Measurements from ENCODE around the gene CARD19. TPM values are rescaled to one million over a fixed set of nuclear protein-coding genes. Genes with fewer than 3 reads are reported as not detected.
"Not testable (repeated sequence)": the region's sequence is repeated elsewhere in the genome, so short reads cannot be mapped to it uniquely, and the experiment has no call there.

CARD19 gene
- total and polyA plus RNA-seq, 11 donors = 24.2 to 46.2 (median 30.5) TPM

GRCh38 chr9:93100276-93100636 is 4.2 kb downstream of the CARD19 start:
- H3K27ac ChIP-seq = peak overlapping the region in 1 of 12 donors; percentile 98
- ATAC-seq (no peak), DNase-seq (peak in 1 of 5 donors; percentile 23)
- H3K36me3 ChIP-seq = no peaks in the 10 kb centered on the region
- H3K9me3 ChIP-seq = peaks cover 0 to 13% (median 2%) of the 10 kb centered on the region in 12 donors
- H3K4me1 ChIP-seq = peaks cover 7 to 44% (median 31%) of the 10 kb centered on the region in 12 donors
- intact Hi-C loops (cut with DNase I) = loop anchor here in 3 of 10 donors (10.0 kb wide), 3 partner anchors 95 to 345 kb away; no protein-coding TSS in a partner anchor
- 95 to 97% (median 96%) methylated on average over 8 of the region's 8 CpGs for WGBS, 4 donors
- TF ChIP-seq POLR2A (IDR thresholded peaks at IDR 0.05) (no peak), CTCF (IDR thresholded peaks at IDR 0.05) (no peak)
- H3K4me3 ChIP-seq = no peak overlapping the region
- no peaks in the 10 kb centered on the region for H3K27me3 ChIP-seq

GRCh38 chr9:93101086-93101485 is 5.1 kb downstream of the CARD19 start:
- H3K36me3 ChIP-seq, ATAC-seq, H3K27ac ChIP-seq, H3K4me3 ChIP-seq, H3K27me3 ChIP-seq: not testable (repeated sequence)
- Histone ChIP-seq H3K9me3 (peaks cover 0 to 13% (median 2%) of the 10 kb centered on the region in 12 donors), H3K4me1 (peaks cover 7 to 51% (median 31%) of the 10 kb centered on the region in 12 donors)
- 89 to 98% (median 96%) methylated on average over 11 of the region's 11 CpGs for WGBS, 4 donors
- intact Hi-C loops (cut with DNase I) = loop anchor here in 3 of 10 donors (10.0 kb wide), 3 partner anchors 96 to 344 kb away; no protein-coding TSS in a partner anchor
- DNase-seq = peak in 2 of 5 donors; percentile 5 to 9

GRCh38 chr9:93105620-93106019 is 9.6 kb downstream of the CARD19 start:
- DNase-seq (no peak), ATAC-seq (no peak)
- no peak for TF ChIP-seq CTCF (IDR thresholded peaks at IDR 0.05)
- TF ChIP-seq POLR2A (IDR thresholded peaks at IDR 0.05) = no peak
- intact Hi-C loops (cut with DNase I) = loop anchor here in 4 of 10 donors (2.0 to 10.0 kb wide), 8 partner anchors 101 to 339 kb away; no protein-coding TSS in a partner anchor
- 51 to 89% (median 70%) methylated on average over 1 of the region's 1 CpG for whole genome bisulfite sequencing, 4 donors
- H3K27me3 ChIP-seq = no peaks in the 10 kb centered on the region
- H3K4me3 ChIP-seq = no peak overlapping the region
- H3K4me1 ChIP-seq = peaks cover 0 to 44% (median 0%) of the 10 kb centered on the region in 12 donors
- H3K36me3 ChIP-seq = peaks cover 0 to 23% (median 14%) of the 10 kb centered on the region in 9 donors
- H3K9me3 ChIP-seq = peaks cover 0 to 13% (median 2%) of the 10 kb centered on the region in 12 donors
- H3K27ac ChIP-seq = no peak overlapping the region

GRCh38 chr9:93107151-93107824 is 11.3 kb downstream of the CARD19 start:
- WGBS, 4 donors = 80 to 91% (median 85%) methylated on average over 14 of the region's 14 CpGs
- Histone ChIP-seq H3K4me1 (peaks cover 0 to 57% (median 0%) of the 10 kb centered on the region in 12 donors), H3K27ac (no peak overlapping the region), H3K4me3 (no peak overlapping the region), H3K27me3 (no peaks in the 10 kb centered on the region), H3K36me3 (peaks cover 0 to 40% (median 21%) of the 10 kb centered on the region in 9 donors), H3K9me3 (peaks cover 0 to 13% (median 2%) of the 10 kb centered on the region in 12 donors)
- no peak for ATAC-seq
- TF ChIP-seq CTCF (IDR thresholded peaks at IDR 0.05) (no peak), POLR2A (IDR thresholded peaks at IDR 0.05) (no peak)
- peak in 3 of 5 donors; percentile 14 to 40 (median 16) for DNase-seq
- intact Hi-C loops (cut with DNase I) = loop anchor here in 4 of 10 donors (2.0 to 10.0 kb wide), 8 partner anchors 102 to 338 kb away; no protein-coding TSS in a partner anchor

Measured in heart left ventricle (tissue), 16 donors.